CD4-positive, alpha-beta T cell treated with Interleukin-4 for 4 hours (primary cell): Measurements from ENCODE around the gene RTN3.
"Not testable (repeated sequence)": the region's sequence is repeated elsewhere in the genome, so short reads cannot be mapped to it uniquely, and the experiment has no call there.

Experiments used
- DNase-seq: peaks from one replicate; pipeline ENCODE4 v3.0.0-alpha.2; 2020

RTN3 gene

DNA sequence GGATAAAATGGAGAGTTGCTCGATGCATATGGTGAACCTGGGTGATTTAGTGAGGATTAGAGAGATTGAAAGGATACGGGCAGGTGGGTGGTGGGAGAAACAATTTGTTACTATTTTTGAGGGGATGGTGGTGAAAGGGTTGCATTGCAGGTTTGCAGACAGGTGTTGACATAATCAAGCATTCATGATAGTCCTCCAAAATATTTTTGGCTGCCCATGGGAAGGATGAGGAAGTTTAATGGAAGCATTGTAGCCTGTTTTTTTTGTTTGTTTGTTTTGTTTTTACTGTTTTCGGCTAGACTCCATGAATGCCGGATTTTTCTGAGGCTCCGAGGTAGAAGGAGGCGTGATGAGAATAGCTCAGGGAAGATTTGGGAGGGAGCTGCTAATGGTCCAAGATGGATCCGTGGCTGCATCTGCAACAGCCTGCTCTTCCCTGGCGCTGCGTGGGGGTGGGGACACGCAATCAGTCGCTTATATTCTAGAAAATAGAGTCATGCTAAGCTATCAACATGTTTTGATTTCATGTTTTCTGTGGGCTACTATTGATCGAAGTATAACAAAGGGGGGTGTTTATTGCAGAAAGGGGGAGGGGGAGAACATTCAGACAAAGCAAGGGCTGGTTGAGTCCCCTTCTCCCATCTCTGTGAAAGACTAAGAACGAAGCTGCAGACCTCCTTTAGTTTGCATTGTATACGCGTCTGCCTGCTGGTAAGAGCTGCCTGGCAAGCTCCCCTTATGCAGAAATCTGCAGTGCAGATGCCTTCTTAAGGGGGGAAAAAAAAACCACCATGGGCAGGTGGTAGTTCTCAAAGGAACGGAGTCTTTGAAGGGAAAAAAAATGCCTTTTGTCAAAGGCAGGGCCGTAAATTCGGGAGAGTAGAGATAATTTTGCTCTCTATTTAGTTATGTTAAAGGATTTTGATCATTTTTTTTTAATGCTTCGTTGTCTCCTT lies 1.0 kb downstream of the RTN3 start:
- no peak for DNase-seq

GRCh38 chr11:63683133-63683991 lies 2.1 kb downstream of the RTN3 start:
- DNase-seq, result no peak

DNA sequence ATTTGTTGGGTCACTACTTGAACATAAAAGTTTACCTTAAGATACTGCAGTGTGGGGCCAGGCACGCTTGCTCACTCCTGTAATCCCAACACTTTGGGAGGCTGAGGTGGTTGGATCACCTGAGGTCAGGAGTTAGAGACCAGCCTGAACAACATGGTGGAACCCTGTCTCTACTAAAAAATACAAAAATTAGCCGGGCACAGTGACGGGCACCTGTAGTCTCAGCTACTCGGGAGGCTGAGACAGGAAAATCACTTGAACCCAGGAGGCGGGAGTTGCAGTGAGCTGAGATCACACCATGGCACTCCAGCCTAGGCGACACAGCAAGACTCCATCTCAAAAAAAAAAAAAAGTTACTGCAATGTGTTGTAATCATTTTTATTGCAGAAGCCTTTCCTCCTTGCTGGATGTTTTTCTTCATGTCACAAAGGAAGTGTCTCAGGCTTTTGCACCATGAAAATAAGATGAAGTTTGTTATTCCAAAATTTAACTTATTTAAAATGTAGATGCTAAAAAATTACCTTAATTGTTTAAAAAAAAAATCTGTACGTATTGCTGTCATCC lies 3.9 kb downstream of the RTN3 start:
- DNase-seq, result not testable (repeated sequence)

DNA sequence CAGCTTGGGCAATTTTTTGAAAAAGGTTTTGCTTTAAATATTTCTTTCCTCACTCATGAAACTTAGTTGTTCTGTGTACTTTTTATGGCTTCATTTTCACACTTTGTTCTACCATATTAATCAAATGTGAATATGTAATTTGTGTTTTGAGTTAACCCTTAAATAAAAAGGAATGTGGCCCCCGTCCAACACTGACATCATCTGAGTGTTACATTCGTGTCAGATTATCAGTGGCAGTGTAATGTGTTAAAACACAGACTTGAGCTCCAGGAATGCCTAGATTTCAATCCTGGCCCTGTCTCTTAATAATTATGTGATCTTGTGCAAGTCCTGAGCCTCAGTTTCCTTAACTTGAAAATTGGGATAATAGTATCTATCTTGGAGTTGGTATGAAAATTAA lies 5.6 kb downstream of the RTN3 start:
- no peak for DNase-seq

DNA sequence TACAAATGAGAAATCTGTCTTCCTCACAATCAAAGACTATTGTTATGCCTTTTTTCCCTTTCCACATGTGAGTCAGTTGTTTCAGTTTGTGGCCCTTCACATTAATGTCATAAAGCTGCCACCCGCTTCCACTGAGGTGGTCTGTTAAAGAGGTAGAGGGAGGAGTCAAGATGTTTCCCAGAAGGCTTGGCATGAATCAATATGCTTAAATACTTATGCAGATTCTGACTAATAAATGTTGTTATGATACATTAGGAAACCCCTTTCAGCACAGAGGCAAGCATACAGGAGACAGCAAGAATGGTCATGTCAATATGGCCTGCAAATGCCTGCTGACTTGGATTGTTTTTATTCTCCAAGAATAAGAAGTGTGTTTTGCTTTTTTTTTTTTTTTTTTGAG lies 6.5 kb downstream of the RTN3 start:
- no peak for DNase-seq

- no peak for DNase-seq
Measured at GRCh38 chr11:63694596-63694995, 13.3 kb downstream of the RTN3 start.

GRCh38 chr11:63698976-63699733 lies 17.9 kb downstream of the RTN3 start:
- DNase-seq, result no peak

DNA sequence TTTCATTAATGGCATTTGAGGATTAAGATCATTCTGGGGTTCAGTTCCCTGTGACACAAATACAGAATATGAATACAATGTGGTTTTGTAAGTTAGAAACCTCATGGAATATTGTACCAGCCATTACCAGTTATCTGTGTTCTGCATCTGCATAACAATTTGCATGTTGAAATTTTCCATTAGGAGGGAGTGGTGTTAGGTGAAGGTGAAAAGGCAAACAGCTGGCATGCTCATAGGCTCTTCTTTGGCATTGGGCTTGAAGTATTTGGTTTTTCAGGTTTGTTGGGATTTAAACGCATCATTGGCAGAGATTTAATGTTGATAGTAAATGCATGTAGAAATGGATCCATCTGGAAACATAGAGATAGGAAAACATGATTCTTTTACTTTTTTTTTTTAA lies 18.6 kb downstream of the RTN3 start:
- no peak for DNase-seq

DNA sequence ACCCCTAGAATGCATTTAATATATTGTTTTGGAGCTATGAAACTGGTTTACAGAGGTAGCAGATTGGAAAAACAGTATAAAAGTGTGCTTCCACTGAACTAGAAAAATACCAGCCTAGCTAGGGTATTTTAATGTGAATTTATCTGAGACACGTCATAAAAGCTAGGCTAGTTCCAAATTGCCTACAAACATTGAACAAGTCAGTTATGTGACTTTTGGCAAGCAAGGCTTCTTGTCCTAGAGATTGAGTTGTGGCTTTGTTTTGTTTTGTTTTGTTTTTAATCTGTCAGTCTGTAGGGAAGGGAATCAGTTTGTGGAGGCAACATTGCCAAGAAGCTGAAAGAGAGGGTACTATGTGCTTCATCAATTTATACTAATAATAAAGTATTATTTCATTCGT lies 24.2 kb downstream of the RTN3 start:
- DNase-seq, result no peak

DNA sequence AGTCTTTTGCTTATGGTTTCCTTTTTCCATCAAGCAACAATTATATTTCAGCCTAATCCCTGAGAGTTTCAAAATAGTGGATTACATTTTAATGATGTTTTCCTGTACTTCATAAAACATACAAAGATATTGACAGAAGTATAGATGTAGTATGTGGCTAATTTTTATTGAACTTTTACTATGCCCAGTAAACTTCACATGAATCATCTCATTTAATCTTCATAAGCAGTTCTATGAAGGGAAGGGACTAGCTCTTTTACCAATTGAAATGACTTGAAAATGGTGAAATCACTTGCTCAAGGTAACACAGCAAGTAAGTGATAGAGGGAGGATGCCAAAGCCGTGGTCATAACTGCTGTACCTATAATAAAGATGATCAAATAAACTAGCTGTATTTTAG lies 27.5 kb downstream of the RTN3 start:
- DNase-seq, result no peak

DNA sequence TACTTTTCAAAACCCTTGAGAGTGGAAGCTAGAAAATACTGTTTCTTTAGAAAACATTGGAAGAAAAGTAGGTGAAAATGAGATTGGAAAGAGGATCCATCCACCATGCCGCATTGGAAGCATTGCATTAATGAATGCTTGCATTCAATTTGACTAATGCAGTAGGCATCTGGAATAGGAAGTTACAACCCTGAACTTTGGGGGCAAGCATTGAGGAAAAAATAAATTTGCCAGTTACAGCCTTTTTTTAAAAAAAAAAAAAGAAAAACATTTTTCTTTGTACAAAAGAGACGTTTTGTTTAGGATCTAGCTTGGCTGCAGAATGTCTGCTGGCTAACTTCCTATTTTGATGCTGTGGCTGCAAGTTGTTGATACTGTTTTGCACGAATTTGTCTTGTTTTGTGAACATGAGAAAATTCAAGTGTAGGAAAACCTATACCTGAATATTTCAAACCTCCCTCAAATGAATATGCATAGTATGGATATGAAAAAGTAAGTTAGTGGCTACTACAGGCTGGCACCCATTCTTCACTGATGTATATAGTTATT lies 28.1 kb downstream of the RTN3 start:
- DNase-seq, result no peak

GRCh38 chr11:63710476-63711217 lies 29.3 kb downstream of the RTN3 start:
- no peak for DNase-seq

DNA sequence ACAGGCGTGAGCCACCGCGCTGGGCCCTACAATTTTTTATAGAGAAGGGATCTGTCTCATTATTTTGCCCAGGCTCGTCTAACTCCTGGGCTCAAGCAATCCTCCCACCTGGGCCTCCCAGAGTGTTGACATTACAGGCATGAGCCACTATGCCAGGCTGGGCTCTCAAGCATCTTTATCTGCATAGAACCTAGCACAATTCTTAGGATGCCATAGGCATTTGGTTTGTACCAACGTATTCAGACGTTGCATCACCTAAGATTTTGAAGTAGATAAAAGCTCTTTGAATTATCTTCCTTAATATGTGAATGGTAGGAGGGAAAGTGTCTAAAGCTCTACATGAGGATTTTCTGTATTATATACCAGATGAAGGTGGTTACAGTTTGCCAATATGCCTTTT lies 30.5 kb downstream of the RTN3 start:
- DNase-seq, result no peak

GRCh38 chr11:63713766-63714165 lies 32.5 kb downstream of the RTN3 start:
- DNase-seq, result no peak

DNA sequence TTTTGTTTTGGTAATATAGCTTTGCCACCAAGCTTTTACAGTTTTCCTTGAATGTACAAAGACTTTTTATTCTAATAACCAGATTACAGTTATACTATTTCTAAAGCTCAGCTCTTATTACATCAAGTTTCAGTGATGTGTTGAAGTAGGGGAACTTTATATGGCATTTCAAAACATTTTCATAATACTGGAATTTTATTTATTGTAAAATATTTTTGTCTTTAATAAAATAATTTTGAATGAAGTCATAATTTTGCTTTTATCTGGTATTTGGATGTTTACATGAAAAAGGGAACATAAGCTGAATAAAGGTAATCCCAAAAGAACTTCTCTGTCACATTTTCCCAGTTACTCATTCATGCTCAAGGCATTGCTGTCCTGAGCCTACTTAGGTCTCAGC lies 34.7 kb downstream of the RTN3 start:
- no peak for DNase-seq

DNA sequence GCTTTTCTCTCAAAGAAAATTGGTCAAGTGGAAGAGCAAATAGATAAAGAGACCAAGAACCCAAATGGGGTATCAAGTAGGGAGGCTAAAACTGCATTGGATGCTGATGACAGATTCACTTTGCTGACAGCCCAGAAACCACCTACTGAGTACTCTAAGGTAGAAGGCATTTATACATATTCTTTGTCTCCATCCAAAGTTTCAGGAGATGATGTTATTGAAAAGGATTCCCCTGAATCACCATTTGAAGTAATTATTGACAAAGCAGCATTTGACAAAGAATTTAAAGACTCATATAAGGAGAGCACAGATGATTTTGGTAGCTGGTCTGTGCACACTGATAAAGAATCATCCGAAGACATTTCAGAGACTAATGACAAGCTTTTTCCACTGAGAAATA lies 37.7 kb downstream of the RTN3 start:
- DNase-seq, result no peak

DNA sequence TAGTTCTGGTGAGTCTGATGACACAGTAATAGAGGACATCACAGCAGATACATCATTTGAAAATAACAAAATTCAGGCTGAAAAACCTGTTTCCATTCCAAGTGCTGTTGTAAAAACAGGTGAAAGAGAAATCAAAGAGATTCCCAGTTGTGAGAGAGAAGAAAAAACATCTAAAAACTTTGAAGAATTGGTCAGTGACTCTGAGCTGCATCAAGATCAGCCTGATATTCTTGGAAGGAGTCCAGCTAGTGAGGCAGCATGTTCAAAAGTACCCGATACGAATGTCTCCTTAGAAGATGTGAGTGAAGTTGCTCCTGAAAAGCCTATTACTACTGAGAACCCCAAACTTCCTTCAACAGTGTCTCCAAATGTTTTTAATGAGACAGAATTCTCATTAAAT lies 38.7 kb downstream of the RTN3 start:
- no peak for DNase-seq

DNA sequence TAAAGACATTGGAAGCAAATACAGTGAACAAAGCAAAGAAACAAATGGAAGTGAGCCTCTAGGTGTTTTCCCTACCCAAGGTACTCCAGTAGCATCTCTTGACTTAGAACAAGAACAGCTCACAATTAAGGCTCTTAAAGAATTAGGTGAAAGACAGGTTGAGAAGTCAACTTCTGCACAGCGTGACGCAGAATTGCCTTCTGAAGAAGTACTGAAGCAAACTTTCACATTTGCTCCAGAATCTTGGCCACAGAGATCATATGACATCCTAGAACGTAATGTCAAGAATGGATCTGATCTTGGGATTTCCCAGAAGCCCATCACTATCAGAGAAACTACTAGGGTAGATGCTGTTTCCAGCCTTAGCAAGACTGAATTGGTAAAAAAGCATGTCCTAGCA lies 39.3 kb downstream of the RTN3 start:
- DNase-seq, result no peak

GRCh38 chr11:63729326-63729725 lies 48.0 kb downstream of the RTN3 start:
- DNase-seq, result no peak

DNA sequence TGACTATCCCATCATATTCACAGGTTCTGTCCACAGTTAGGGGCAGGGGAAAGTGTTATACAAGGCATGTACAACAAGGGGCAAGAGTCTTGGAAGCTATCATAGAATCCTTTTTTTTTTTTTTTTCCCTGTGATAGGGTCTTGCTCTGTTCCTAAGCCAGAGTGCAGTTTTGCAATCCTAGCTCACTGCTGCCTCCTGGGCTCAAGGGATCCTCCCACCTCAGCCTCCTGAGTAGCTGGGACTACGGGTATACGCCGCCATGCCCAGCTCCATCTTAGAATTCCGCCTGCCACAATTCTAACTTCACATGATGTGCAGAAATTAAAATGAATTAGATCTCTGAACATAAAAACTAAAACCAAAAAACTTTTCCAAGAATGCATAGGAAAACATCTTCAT lies 55.6 kb downstream of the RTN3 start:
- no peak for DNase-seq

GRCh38 chr11:63737718-63738117 lies 56.4 kb downstream of the RTN3 start:
- no peak for DNase-seq
